Right lobe of liver (tissue), 6 donors: ENCODE measurements around the gene ASB13. TPM values are rescaled to one million over a fixed set of nuclear protein-coding genes. Genes with fewer than 3 reads are reported as not detected.
A peak's percentile ranks its signal among the peaks of the same experiment; 100 is the strongest.

Experiments used
- ATAC-seq, 4 donors: fragments of 200-7000 bp; cut with Tn5 transposase; one replicate each; pipeline ENCODE4 v1.9.1; 2020; ENCODE audit warnings: mild to moderate bottlenecking in 4 of 4, moderate library complexity in 4 of 4
- DNase-seq, 3 donors: peaks; one replicate each; pipeline ENCODE4 v3.0.0-alpha.2; 2020
- H3K27ac ChIP-seq, 3 donors: fragments of 200-600 bp; one replicate each; pipeline ENCODE4 v1.8.0; 2022
- H3K27me3 ChIP-seq, 2 donors: fragments of 200-600 bp; one replicate each; pipeline ENCODE4 v1.8.0; 2022
- H3K36me3 ChIP-seq, 4 donors: fragments of 200-600 bp; sonication (generic) in 1 of 4; one replicate each; pipeline versions ENCODE4 v1.5.1 to v1.8.0; 2017 to 2022; ENCODE audit warnings: control low read depth in 1 of 4
- H3K4me1 ChIP-seq, 4 donors: fragments of 200-600 bp; sonication (generic) in 1 of 4; one replicate each; pipeline versions ENCODE4 v1.5.1 to v1.8.0; 2017 to 2022; ENCODE audit warnings: control low read depth in 1 of 4
- H3K4me3 ChIP-seq, 3 donors: fragments of 200-600 bp; one replicate each; pipeline ENCODE4 v1.8.0; 2022
- H3K9me3 ChIP-seq, 4 donors: fragments of 200-600 bp; sonication (generic) in 1 of 4; one replicate each; pipeline versions ENCODE4 v1.5.1 to v1.8.0; 2017 to 2022; ENCODE audit warnings: control low read depth in 1 of 4
- POLR2A ChIP-seq: fragments of 450-650 bp; IDR thresholded peaks from one replicate; pipeline ENCODE4 v1.6.1; 2017; ENCODE audit warnings: antibody characterized with exemption, mild to moderate bottlenecking
- WGBS: methylation state at CpG from one replicate; pipeline ENCODE4 v1.1.6; 2018; ENCODE audit warnings: low coverage, low lambda C conversion rate; ENCODE audit not compliant: insufficient coverage; ENCODE audit errors: missing lambda C conversion rate; 5-methylcytosine and 5-hydroxymethylcytosine counted together
- intact Hi-C, 2 donors: fragments of 100-400 bp; cut with DNase I; formaldehyde crosslinking; loops; one replicate each; pipeline versions ENCODE4 v1.11.2 to v1.14.1; 2022
- total RNA-seq, 6 experiments: library from RNA; depleted of rRNA in 2 of 6; stranded (reverse); fragments of >200 nt in 2 of 6; fragmentation: NEBNext Ultra II Directional in 3 of 6; extraction: Animal tissue kit (Norgen Biotek cat#: 25700) in 3 of 6; gene quantifications; one replicate each; pipeline versions ENCODE4 v1.1.0 to v1.2.4, GENCODE V29; 2016 to 2023
- TF ChIP-seq, protein P1 (sequence below), 4 donors: fragments of 200-600 bp in 3 of 4; fragments of 450-650 bp in 1 of 4; IDR thresholded peaks; one replicate each; pipeline versions ENCODE4 v1.5.1 to v1.8.0; 2016 to 2022; ENCODE audit warnings: antibody characterized with exemption in 4 of 4, mild to moderate bottlenecking in 2 of 4
- donor health status: DM: no; HTN: yes; CAD: no.
- donor health status: DM: no; HTN: no; CAD: no.
- donor health status: DM: no; HTN: no; CAD: no.
- donor health status: DM: no; HTN: yes; CAD: no.
- donor health status: DM: no; HTN: yes; CAD: no.

Gene ASB13
- total RNA-seq, 6 experiments from 2014 or later = 19.7 to 117 (median 64.7) TPM

DNA sequence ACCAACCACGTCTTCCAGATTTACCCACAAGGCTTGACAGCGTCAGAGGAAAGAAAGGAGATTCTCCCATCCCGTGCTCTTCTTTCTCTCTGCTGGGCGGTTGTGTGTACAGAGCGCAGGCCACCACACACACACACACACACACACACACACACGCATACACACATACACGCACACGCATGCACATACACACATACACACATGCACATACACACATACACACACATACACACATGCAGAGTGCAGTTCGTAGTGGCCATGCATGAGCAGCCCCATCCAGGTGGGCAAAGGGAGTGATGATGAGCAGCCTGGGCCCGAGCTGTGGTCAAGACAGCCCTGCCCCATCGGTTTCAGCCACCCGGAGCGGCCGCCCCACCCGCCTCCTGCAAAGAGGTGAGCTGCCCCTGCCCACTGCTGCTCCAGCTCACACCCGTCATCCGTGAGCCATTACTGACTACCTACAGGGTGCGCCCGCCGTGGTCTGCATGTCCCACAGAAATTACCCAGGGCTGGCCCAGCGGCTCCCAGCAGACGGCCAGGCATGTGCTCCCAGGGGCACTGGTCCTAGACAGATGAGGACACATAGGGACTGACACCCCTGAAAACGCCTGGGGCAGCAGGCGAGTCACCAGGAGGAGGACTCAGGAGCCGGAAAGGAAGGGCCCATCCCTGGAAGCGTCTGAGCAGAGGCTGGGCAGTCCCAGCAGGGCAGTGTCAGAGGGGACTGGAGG, 69.6 kb downstream of the ASB13 start:
- TF ChIP-seq, protein P1, sequence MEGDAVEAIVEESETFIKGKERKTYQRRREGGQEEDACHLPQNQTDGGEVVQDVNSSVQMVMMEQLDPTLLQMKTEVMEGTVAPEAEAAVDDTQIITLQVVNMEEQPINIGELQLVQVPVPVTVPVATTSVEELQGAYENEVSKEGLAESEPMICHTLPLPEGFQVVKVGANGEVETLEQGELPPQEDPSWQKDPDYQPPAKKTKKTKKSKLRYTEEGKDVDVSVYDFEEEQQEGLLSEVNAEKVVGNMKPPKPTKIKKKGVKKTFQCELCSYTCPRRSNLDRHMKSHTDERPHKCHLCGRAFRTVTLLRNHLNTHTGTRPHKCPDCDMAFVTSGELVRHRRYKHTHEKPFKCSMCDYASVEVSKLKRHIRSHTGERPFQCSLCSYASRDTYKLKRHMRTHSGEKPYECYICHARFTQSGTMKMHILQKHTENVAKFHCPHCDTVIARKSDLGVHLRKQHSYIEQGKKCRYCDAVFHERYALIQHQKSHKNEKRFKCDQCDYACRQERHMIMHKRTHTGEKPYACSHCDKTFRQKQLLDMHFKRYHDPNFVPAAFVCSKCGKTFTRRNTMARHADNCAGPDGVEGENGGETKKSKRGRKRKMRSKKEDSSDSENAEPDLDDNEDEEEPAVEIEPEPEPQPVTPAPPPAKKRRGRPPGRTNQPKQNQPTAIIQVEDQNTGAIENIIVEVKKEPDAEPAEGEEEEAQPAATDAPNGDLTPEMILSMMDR (IDR thresholded peaks at IDR 0.05) = no peak
- TF ChIP-seq POLR2A = no peak
- H3K27me3 ChIP-seq = no peaks in the 10 kb centered on the region
- no peaks in the 10 kb centered on the region for H3K9me3 ChIP-seq
- no peaks in the 10 kb centered on the region for H3K4me1 ChIP-seq
- DNase-seq = peak in 1 of 3 donors; percentile 44
- no peaks in the 10 kb centered on the region for H3K36me3 ChIP-seq
- intact Hi-C loops = no loop called here
- no peak overlapping the region for H3K4me3 ChIP-seq
- 87% methylated on average over 5 of the region's 26 CpGs for WGBS
- H3K27ac ChIP-seq = no peak overlapping the region
- no peak for ATAC-seq

DNA sequence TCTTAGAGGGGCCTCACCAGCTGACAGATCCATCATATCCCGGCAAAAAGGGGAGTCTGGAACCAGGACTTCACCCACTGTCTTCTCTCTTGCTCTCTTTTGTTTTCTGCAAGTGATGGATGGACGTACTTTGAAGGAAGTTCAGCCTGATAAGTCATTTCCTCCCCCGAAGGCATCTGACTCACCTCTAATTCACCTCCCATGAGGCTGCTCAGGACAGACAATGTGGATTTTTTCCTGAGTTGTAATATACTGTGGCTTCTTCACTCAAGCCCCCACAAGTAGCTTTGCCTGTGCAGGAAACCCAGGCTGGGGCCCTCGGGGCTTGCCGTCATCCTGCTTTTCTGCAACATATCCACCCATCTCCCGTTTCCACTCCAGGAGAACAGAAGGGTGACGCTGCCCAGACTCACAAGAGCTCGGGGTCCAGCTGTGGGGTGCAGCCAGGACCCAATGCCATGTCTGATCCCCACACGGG, 70.4 kb downstream of the ASB13 start:
- H3K4me3 ChIP-seq = no peak overlapping the region
- intact Hi-C loops = no loop called here
- WGBS = 67% methylated on average over 8 of the region's 9 CpGs
- no peaks in the 10 kb centered on the region for H3K27me3 ChIP-seq
- ATAC-seq (peak; percentile 45 to 79 (median 68)), DNase-seq (peak in 1 of 3 donors; percentile 41)
- no peak overlapping the region for H3K27ac ChIP-seq
- no peaks in the 10 kb centered on the region for H3K4me1 ChIP-seq
- TF ChIP-seq, protein P1 (IDR thresholded peaks at IDR 0.05) = no peak
- TF ChIP-seq POLR2A = no peak
- H3K9me3 ChIP-seq = no peaks in the 10 kb centered on the region
- H3K36me3 ChIP-seq = no peaks in the 10 kb centered on the region

DNA sequence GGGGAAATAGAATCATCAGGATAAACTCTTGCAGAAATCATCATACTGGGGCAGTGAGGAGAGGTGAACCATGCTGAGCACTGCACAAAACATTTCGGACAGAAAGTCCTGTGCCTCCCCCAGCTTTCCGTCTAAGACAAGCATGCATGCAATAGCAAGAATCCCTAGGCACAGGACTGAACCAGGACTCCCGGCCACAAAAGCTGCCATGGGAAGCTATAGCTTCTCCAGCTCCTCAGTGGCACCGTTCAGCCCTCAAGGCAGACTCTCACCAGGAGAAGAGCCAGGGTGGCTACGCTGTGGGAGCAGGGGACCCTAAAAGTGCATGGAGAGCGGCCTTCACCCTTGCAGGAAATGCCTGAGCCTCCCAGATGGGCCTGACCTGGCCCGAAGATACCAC, 70.8 kb downstream of the ASB13 start:
- 60% methylated on average over 3 of the region's 7 CpGs for WGBS
- Histone ChIP-seq H3K27ac (no peak overlapping the region), H3K9me3 (no peaks in the 10 kb centered on the region), H3K27me3 (no peaks in the 10 kb centered on the region), H3K4me1 (no peaks in the 10 kb centered on the region), H3K36me3 (no peaks in the 10 kb centered on the region), H3K4me3 (no peak overlapping the region)
- intact Hi-C loops = no loop called here
- TF ChIP-seq, protein P1 (IDR thresholded peaks at IDR 0.05) = no peak
- TF ChIP-seq POLR2A = no peak
- ATAC-seq = peak in 1 of 4 donors; percentile 9
- peak in 1 of 3 donors; percentile 35 for DNase-seq

DNA sequence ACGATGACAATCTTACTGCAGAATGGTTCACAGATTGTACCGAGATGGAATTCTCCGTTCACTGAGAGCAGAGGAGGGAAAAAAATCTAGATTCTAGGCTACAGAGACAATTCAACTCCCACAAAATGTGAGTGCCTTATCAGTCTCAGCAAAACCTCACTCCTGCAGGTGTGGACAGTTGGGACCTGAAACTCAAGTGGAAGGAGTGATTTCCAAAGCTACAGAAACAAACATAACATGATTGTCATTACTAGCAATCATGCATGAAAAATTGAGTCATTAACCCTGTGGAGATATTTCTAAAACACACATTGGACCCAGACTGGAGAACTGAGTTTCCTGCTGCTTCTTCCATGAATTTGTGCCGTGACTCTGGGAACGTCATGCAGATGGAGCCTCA, 71.3 kb downstream of the ASB13 start:
- Histone ChIP-seq H3K4me1 (no peaks in the 10 kb centered on the region), H3K9me3 (no peaks in the 10 kb centered on the region), H3K36me3 (no peaks in the 10 kb centered on the region), H3K27me3 (no peaks in the 10 kb centered on the region), H3K4me3 (no peak overlapping the region), H3K27ac (no peak overlapping the region)
- intact Hi-C loops = no loop called here
- TF ChIP-seq, protein P1 (IDR thresholded peaks at IDR 0.05) = no peak
- no peak for TF ChIP-seq POLR2A
- 74% methylated on average over 5 of the region's 5 CpGs for WGBS
- ATAC-seq (no peak), DNase-seq (no peak)
